K562 (cell line): ENCODE data around the gene ELP1. TPM values are rescaled to one million over a fixed set of nuclear protein-coding genes. Genes with fewer than 3 reads are reported as not detected.
"Not testable (repeated sequence)": the region's sequence is repeated elsewhere in the genome, so short reads cannot be mapped to it uniquely, and the experiment has no call there.

Source experiments
- ATAC-seq: fragments of 200-7000 bp; cut with Tn5 transposase; 3 replicates; pipeline ENCODE4 v1.9.1; 2020; ENCODE audit warnings: moderate library complexity
- BruUV-seq: library from RNA; stranded (reverse); fragments of 400-500 nt; replicated peaks from 2 replicates; lab custom pipeline; 2021; lab: Mats Ljungman, UMichigan
- CTCF ChIA-PET: fragments of 300-600 bp; formaldehyde crosslinking; extraction: SDS; loops from one replicate; lab custom pipeline; 2021; ENCODE audit warnings: low intra/inter-chr PET ratio; lab: Yijun Ruan, JAX
- POLR2A ChIA-PET: fragments of 300-600, 350-650 bp; sonication (Branson Sonifier 250); formaldehyde crosslinking; extraction: SDS; loops from one replicate; lab custom pipeline; 2021; ENCODE audit warnings: antibody characterized with exemption, inconsistent platforms; lab: Yijun Ruan, JAX
- DNase-seq, 4 experiments: peaks; one replicate each; pipeline versions ENCODE4 v3.0.0 to v3.0.0-alpha.2; 2011 to 2018; ENCODE audit warnings: low spot score in 3 of 4, mixed read lengths in 3 of 4; ENCODE audit errors: extremely low read depth in 1 of 4
- FAIRE-seq: peaks from 2 replicates; lab custom pipeline; 2011; peaks lifted over from hg19 to GRCh38; lab: Jason Lieb, UNC
- H2AFZ ChIP-seq: 2 replicates; pipeline ENCODE4 v1.6.0; 2011; ENCODE audit warnings: low read depth, low read length, control low read depth, inconsistent platforms
- H3K27ac ChIP-seq: fragments of 200-600 bp; 3 replicates; pipeline ENCODE4 v1.8.0; 2011; ENCODE audit warnings: low read depth, mild to moderate bottlenecking, control low read depth, inconsistent platforms, low read length, moderate library complexity, mixed read lengths; ENCODE audit errors: extremely low read depth
- H3K27me3 ChIP-seq, 2 experiments: fragments of 300-600 bp in 1 of 2; 2 replicates in 1 of 2; 3 replicates in 1 of 2; pipeline versions ENCODE4 v1.6.0 to v1.8.0; 2011; ENCODE audit warnings: inconsistent platforms in 2 of 2, low read length in 2 of 2, mild to moderate bottlenecking in 1 of 2, mixed read lengths in 1 of 2, moderate library complexity in 1 of 2; ENCODE audit not compliant: control insufficient read depth in 2 of 2, insufficient read depth in 2 of 2
- H3K36me3 ChIP-seq: fragments of 300-600 bp; 3 replicates; pipeline ENCODE4 v1.8.0; 2011; ENCODE audit warnings: mild to moderate bottlenecking, low read length, inconsistent platforms; ENCODE audit not compliant: control insufficient read depth, insufficient read depth
- H3K4me1 ChIP-seq, 2 experiments: fragments of 200-600 bp in 1 of 2; replicated peaks in 1 of 2; 2 replicates in 1 of 2; 3 replicates in 1 of 2; pipeline versions ENCODE4 v1.5.1 to v1.8.0; 2011; ENCODE audit warnings: inconsistent platforms in 2 of 2, low read length in 2 of 2, mild to moderate bottlenecking in 1 of 2, mixed read lengths in 1 of 2, moderate library complexity in 1 of 2; ENCODE audit not compliant: control insufficient read depth in 2 of 2, insufficient read depth in 2 of 2
- H3K4me2 ChIP-seq: 2 replicates; pipeline ENCODE4 v1.6.1; 2011; ENCODE audit warnings: low read length, control low read depth, inconsistent platforms, mixed read lengths; ENCODE audit not compliant: insufficient read depth
- H3K4me3 ChIP-seq: fragments of 200-600 bp; sonication (generic), shearing (Covaris generic); 2 replicates; pipeline ENCODE4 v1.5.1; 2016; ENCODE audit warnings: control low read depth, inconsistent platforms
- H3K79me2 ChIP-seq: fragments of 200-600 bp; 3 replicates; pipeline ENCODE4 v1.8.0; 2011; ENCODE audit warnings: low read length, inconsistent platforms; ENCODE audit not compliant: control insufficient read depth, insufficient read depth
- H3K9ac ChIP-seq, 2 experiments: 2 replicates each; pipeline versions ENCODE4 v1.6.0 to v1.6.1; 2011; ENCODE audit warnings: low read depth in 2 of 2, low read length in 2 of 2, control low read depth in 1 of 2, inconsistent platforms in 1 of 2, mild to moderate bottlenecking in 1 of 2, mixed read lengths in 1 of 2; ENCODE audit not compliant: insufficient read depth in 1 of 2
- H3K9me1 ChIP-seq: one replicate; pipeline ENCODE4 v1.6.0; 2011; ENCODE audit warnings: inconsistent platforms, mild to moderate bottlenecking, low read length, moderate library complexity; ENCODE audit not compliant: control insufficient read depth, insufficient read depth
- H3K9me3 ChIP-seq: replicated peaks from 2 replicates; pipeline ENCODE4 v1.5.1; 2011; ENCODE audit warnings: low read depth, low read length, inconsistent platforms; ENCODE audit not compliant: control insufficient read depth, insufficient read depth
- H4K20me1 ChIP-seq: replicated peaks from 2 replicates; pipeline ENCODE4 v1.6.1; 2011; ENCODE audit warnings: low read length, inconsistent platforms, mixed read lengths; ENCODE audit not compliant: control insufficient read depth, insufficient read depth
- ELF4 ChIP-seq: fragments of 450-650 bp; formaldehyde crosslinking; IDR thresholded peaks from 2 replicates; pipeline ENCODE4 v1.4.0; 2022; ENCODE audit warnings: missing genetic modification characterization
- ETV5 ChIP-seq: sonication (generic); formaldehyde crosslinking; IDR thresholded peaks from 2 replicates; pipeline ENCODE4 v1.4.0; 2020; ENCODE audit warnings: low read depth, mild to moderate bottlenecking, missing genetic modification reagents
- SIN3B ChIP-seq: fragments of 450-650 bp; IDR thresholded peaks from 2 replicates; pipeline ENCODE4 v1.6.1; 2017; ENCODE audit warnings: low read depth, mild to moderate bottlenecking, moderate library complexity
- TCF3 ChIP-seq: sonication (generic); formaldehyde crosslinking; IDR thresholded peaks from 2 replicates; pipeline ENCODE4 v1.4.0; 2020; ENCODE audit warnings: mild to moderate bottlenecking, missing genetic modification reagents
- ZNF277 ChIP-seq: fragments of 250-450 bp; sonication (Bioruptor Pico); IDR thresholded peaks from 2 replicates; pipeline ENCODE4 v1.8.0; 2022; ENCODE audit warnings: inconsistent platforms, mild to moderate bottlenecking, moderate library complexity, borderline replicate concordance
- WGBS: fragments of 100-300 bp; shearing (Covaris generic); methylation state at CpG from one replicate; pipeline ENCODE4 v1.1.6; 2016; ENCODE audit warnings: low coverage, mixed read lengths; ENCODE audit not compliant: insufficient coverage; ENCODE audit errors: missing lambda C conversion rate; 5-methylcytosine and 5-hydroxymethylcytosine counted together
- in situ Hi-C: fragments of 300-500 bp; cut with MboI; formaldehyde crosslinking; loops from 4 replicates; pipeline ENCODE4 v1.15.0; 2018; ENCODE audit warnings: inconsistent platforms, mixed read lengths
- intact Hi-C: fragments of 100-400 bp; cut with micrococcal nuclease; formaldehyde crosslinking; loops from 2 replicates; pipeline ENCODE4 v1.14.2; 2022
- polyA plus RNA-seq, 8 experiments: library from polyadenylated mRNA; depleted of rRNA in 4 of 8; stranded (reverse) in 5 of 8; unstranded in 3 of 8; fragments of >200 nt; fragmentation: Nextera tagmentation in 2 of 8; fragmentation: Illumina TruSeq in 1 of 8; extraction: Ambion mirVana in 2 of 8; extraction: Trizol in 1 of 8; gene quantifications; 2 replicates each; pipeline versions ENCODE4 v1.2.1 to v1.2.3, GENCODE V29; 2011 to 2014; ENCODE audit warnings: inconsistent platforms in 1 of 8, missing spikeins in 1 of 8
- total RNA-seq, 7 experiments: library from RNA; depleted of rRNA in 6 of 7; stranded (reverse); fragments of >200 nt in 6 of 7; fragmentation: Illumina TruSeq in 2 of 7; extraction: Trizol in 2 of 7; gene quantifications; 2 replicates each; pipeline versions ENCODE4 v1.2.1 to v1.2.3, GENCODE V29; 2011 to 2021; ENCODE audit warnings: low replicate concordance in 1 of 7

ELP1 gene
- total and polyA plus RNA-seq, 9 of the 15 experiments (the other 6 are each of a cell fraction or from before 2014, with no cell fraction given): 17.0 to 48.6 (median 39.7) TPM

GRCh38 chr9:108899023-108899695, 34.8 kb downstream of the ELP1 start:
- H3K4me1 ChIP-seq, DNase-seq, in situ Hi-C loops, H3K4me2 ChIP-seq, intact Hi-C loops, ATAC-seq, H3K9me1 ChIP-seq, FAIRE-seq, H2AFZ ChIP-seq, H3K27ac ChIP-seq, H3K9me3 ChIP-seq, BruUV-seq, H3K79me2 ChIP-seq, H3K27me3 ChIP-seq, H3K9ac ChIP-seq, H4K20me1 ChIP-seq, CTCF ChIA-PET, H3K4me3 ChIP-seq: not testable (repeated sequence)
- WGBS: 84% methylated on average over 8 of the region's 8 CpGs
- POLR2A ChIA-PET: interaction anchor here (0.6 to 2.0 kb wide), 3 partner anchors 9 to 1502 kb away, joined by 3 to 8 read pairs (median 3); no protein-coding TSS in a partner anchor
- H3K36me3 ChIP-seq: peaks cover 91% of the 10 kb centered on the region

GRCh38 chr9:108897324-108898096, 36.4 kb downstream of the ELP1 start:
- BruUV-seq: no TSS peak
- TF ChIP-seq SIN3B (no peak), ELF4 (CRISPR knock-in tag) (no peak), ETV5 (CRISPR knock-in tag) (no peak), TCF3 (no peak), ZNF277 (no peak)
- 83% methylated on average over 2 of the region's 2 CpGs for WGBS
- DNase-seq: no peak
- Histone ChIP-seq H3K36me3 (peaks cover 91% of the 10 kb centered on the region), H3K4me3 (no peak overlapping the region), H3K4me2 (no peak overlapping the region), H2AFZ (no peak overlapping the region), H4K20me1 (no peaks in the 10 kb centered on the region), H3K27me3 (no peaks in the 10 kb centered on the region), H3K9ac (no peak overlapping the region), H3K9me3 (no peaks in the 10 kb centered on the region), H3K79me2 (no peaks in the 10 kb centered on the region), H3K9me1 (no peaks in the 10 kb centered on the region), H3K27ac (no peak overlapping the region), H3K4me1 (no peaks in the 10 kb centered on the region; a peak in 1 of 5 replicates)
- intact Hi-C loops (no loop called here), in situ Hi-C loops (no loop called here)
- no peak for ATAC-seq
- POLR2A ChIA-PET: no interaction called here
- FAIRE-seq: no peak
- CTCF ChIA-PET: interaction anchor here (0.5 kb wide), 1 partner anchor 173 kb away, joined by 3 read pairs; no protein-coding TSS in a partner anchor
